GM15510 (cell line): ENCODE measurements around the gene ACSF3.

ENCODE experiments used
- POLR2A ChIP-seq: IDR thresholded peaks from 3 replicates; pipeline ENCODE4 v1.6.1; 2011; ENCODE audit warnings: borderline replicate concordance; ENCODE audit not compliant: insufficient read length; ENCODE audit errors: extremely low read depth

The ACSF3 gene

DNA sequence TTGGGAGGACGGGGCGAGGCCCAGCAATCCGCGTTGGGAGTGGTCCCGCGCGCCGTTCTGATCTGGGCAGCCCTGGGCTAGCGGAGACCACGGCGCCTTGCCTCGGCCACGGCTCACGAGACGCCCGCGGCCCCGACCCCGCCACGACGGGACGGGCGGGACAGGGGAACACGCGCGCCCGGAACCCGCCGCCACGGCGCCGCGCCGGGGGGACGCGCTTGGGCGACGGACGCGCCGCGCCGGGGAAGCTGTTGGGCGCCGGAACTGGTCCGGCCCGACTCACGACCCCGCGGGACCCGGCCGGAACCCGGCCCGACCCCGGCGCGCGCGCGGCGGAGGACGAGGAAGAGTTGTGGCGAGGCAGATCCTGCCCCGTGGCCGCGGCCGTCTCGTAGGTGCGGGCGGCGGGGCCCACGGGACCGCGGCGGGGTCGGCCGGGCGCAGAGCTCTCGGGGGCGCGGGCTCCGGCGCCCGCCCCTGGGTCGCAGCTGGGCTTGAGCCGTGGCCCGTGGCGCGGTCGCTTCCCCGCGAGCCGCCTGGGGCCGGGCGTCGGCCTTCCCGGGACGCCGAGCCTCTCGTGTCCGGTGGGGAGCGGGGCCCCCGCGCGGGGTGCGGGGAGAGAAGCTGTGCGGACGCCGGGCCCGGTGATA is at the start of gene ACSF3:
Gene ACSF3, plus strand, starts transcription at position 251 of the 650 bp plus-strand sequence. CDS start 6,830 bp downstream, outside the sequence.
- TF ChIP-seq POLR2A: peak; percentile 75

GRCh38 chr16:89044418-89045180 is 49.1 kb upstream of the ACSF3 start:
- TF ChIP-seq POLR2A: no peak

DNA sequence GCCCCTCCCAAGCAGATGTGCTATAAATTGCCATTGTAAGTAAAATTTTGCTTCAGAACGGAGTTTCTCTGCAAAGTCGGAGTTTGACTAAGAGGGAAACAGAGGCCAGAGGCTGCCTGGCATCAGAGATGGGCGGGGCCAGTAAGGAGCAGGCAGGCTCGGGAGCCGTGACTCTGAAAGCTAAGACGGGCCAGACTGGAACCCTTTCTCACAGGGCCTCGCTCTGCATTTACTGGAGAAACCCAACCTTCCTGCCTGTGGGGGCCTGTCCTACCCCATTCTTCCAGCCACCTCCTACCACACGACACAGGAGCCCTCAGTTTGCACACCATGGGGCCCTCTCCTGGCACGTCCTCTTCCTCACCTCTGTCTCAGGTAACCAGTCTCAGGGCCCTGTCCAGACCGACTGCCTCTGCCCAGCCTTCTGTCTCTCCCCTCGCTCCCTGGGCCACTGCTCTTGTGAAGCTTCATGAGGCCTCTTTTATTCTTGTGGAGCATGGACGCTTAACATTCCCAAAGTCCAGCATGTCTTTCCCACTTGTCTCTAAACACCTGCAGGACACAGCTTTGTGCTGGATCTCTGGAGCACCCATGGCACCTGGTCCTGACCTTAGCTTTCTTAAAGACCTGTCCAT is 48.4 kb upstream of the ACSF3 start:
- no peak for TF ChIP-seq POLR2A

GRCh38 chr16:89045881-89046280 is 47.8 kb upstream of the ACSF3 start:
- TF ChIP-seq POLR2A: no peak

GRCh38 chr16:89046491-89046890 is 47.2 kb upstream of the ACSF3 start:
- no peak for TF ChIP-seq POLR2A

DNA sequence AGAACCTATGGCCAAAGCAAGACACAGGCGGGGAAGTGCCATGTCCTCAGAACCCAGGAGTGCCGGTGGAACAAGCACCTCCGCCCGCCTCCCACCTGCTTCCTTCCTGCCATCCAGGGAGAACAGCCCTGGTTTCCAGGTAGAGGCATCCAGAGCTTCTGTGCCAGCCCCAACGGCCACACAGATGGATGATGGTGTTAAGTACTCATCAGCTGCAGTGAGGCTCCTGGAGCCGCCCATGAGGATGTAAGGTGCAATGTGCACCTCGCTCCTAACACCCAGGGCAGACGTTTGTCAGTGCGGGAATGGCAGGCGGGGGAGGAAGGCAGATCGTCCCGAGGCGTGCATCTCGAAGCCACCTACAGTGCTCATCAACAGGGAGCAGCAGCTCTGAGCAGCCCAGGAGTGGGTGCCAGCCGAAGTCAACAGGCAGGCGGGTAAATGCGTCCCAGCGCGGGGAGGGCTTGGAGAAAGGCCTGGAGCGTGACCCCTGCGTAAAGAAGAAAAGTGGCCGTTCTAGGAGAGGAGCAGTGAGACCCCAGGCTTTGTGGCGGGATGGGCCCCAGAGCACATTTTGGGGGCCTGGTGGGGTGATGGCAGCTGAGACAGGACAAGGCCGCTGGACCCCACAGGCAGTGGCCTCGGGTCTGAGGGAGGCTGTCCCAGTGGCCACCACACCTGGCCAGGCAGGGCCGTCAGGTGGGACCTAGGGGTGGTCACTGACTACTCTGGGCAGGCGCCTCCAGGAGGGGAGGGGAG is 46.1 kb upstream of the ACSF3 start:
- TF ChIP-seq POLR2A: no peak

GRCh38 chr16:89048090-89048725 is 45.4 kb upstream of the ACSF3 start:
- no peak for TF ChIP-seq POLR2A

DNA sequence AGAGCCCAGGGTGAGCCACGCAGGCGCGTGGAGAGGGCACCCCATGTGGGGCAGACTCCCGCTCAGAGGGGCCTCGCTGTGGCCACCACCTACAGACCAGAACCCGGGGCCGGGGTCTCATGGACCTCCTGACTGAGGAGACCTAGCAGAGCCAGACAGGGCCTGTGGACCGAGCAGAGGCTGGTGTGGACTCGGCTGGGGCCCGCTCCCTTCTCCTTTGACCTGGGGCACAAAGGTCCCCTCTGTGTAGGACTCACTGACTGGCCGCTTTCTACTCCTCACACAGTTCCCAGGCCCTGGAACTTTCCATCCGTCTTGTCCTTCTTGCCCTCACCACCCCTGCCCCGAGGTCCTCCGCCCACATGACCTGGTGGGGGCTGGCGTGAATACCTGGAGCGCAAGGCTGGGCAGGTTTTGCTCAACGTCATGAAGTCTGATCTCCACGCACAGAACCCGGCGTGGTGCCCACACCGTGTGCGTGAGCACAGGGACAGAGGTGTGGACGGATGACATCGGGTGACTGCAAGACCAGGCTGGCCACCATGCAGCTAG is 44.7 kb upstream of the ACSF3 start:
- TF ChIP-seq POLR2A: no peak

DNA sequence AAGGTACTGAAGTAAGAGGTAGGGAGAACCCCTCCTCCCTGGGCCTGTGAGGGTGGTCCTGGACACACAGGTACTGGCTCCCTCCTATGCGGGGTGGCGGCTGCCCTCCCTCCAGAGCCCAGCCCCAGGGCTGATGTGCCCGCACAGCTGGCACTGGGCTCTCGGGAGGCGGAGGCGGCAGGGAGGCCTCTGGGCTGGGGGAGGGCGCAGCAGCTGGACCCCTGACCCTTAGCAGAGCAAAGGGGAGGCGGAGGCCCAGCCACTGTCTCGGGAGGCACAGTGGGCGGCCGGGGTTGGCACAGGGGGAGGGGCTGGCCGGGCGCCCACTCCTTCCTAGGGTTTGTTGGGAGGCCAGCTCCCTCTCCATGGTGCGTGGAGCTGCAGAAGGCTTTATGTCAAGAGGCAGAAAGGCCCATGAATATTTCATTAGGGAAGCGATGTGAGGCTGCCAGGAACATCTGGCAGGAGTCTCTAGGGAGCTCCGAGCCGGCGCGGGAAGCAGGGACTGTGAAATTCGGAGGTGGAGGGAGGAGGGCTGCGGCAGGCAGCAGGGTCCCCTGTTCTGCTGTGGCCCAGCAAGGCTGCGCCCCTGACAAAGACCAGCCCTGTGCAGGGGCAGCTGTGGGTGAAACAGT is 44.1 kb upstream of the ACSF3 start:
- TF ChIP-seq POLR2A: no peak

DNA sequence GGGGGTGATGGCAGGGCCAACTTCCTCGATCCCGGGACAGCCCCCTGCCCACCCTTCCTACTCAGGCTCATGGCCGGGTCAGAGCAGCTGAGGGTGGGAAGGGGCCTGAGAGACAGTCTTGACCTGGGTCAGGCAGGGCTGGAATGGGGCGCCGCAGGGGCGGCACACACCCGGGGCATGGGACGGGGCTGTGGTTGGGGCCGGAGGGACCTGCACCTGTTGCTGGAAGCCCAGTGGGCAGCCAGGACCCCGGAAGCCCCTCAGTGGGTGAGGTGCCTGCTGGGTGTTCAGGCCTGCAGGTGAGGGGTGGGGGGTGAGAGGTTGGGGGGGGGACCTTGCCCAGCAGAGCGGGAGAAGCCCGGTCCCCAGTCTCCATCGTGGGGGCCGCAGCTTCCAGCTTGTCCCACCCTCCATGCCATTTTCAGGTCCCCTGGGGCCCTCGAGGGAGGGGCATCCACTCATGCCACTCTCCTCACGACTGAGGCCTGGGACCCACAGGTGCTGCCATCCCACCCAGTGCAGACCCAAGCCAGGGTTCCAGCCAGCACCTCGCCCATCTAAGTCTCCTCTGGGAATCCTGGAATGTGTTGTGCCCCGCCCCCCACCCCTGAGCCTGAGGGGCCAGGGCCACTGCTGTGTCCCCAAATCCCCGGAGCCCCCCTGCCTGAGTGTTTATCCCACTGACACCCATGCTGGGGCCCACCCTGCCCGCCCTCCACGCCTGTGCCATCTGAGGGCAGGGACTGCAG is 43.4 kb upstream of the ACSF3 start:
- no peak for TF ChIP-seq POLR2A

GRCh38 chr16:89050868-89051311 is 42.8 kb upstream of the ACSF3 start:
- TF ChIP-seq POLR2A: no peak

- no peak for TF ChIP-seq POLR2A
These were observed 42.0 kb upstream of the ACSF3 start for GRCh38 chr16:89051521-89052166.
